Loucy (cell line): ENCODE data around the gene SLC9A1.

ENCODE experiments used
- H2AFZ ChIP-seq: fragments of 200-600 bp; sonication (generic); 2 replicates; pipeline ENCODE4 v1.6.0; 2016; ENCODE audit warnings: antibody characterized with exemption, mild to moderate bottlenecking, low read length, moderate library complexity
- H3F3A ChIP-seq: fragments of 200-600 bp; 2 replicates; pipeline ENCODE4 v1.6.0; 2016; ENCODE audit warnings: antibody characterized with exemption, low read depth, mild to moderate bottlenecking
- H3K27me3 ChIP-seq: fragments of 200-600 bp; sonication (generic); 2 replicates; pipeline ENCODE4 v1.6.1; 2014; ENCODE audit warnings: low read length, mild to moderate bottlenecking; ENCODE audit not compliant: insufficient read depth, poor library complexity, severe bottlenecking
- H3K36me3 ChIP-seq: fragments of 200-600 bp; sonication (generic); 2 replicates; pipeline ENCODE4 v1.6.1; 2016; ENCODE audit warnings: low read length; ENCODE audit not compliant: insufficient read depth
- H3K4me1 ChIP-seq: fragments of 200-600 bp; sonication (generic); 2 replicates; pipeline ENCODE4 v1.5.1; 2014; ENCODE audit warnings: low read length, mild to moderate bottlenecking; ENCODE audit not compliant: insufficient read depth, poor library complexity, severe bottlenecking
- H3K4me2 ChIP-seq: fragments of 200-600 bp; sonication (generic); 2 replicates; pipeline ENCODE4 v1.6.0; 2014; ENCODE audit warnings: antibody characterized with exemption, low read length, low read depth, mild to moderate bottlenecking; ENCODE audit not compliant: poor library complexity, severe bottlenecking
- H3K4me3 ChIP-seq: fragments of 200-600 bp; sonication (generic); 2 replicates; pipeline ENCODE4 v1.5.1; 2014; ENCODE audit warnings: low read length, mild to moderate bottlenecking, mixed read lengths; ENCODE audit not compliant: poor library complexity, severe bottlenecking
- H3K79me2 ChIP-seq: fragments of 200-600 bp; sonication (generic); 2 replicates; pipeline ENCODE4 v1.6.1; 2014; ENCODE audit warnings: low read length; ENCODE audit not compliant: insufficient read depth
- H3K9ac ChIP-seq: fragments of 200-600 bp; sonication (generic); 2 replicates; pipeline ENCODE4 v1.6.0; 2014; ENCODE audit warnings: mild to moderate bottlenecking, low read depth, low read length, moderate library complexity; ENCODE audit not compliant: poor library complexity, severe bottlenecking
- H3K9me2 ChIP-seq: fragments of 200-600 bp; sonication (generic); replicated peaks from 2 replicates; pipeline ENCODE4 v1.6.1; 2016; ENCODE audit warnings: low read depth, low read length, mixed read lengths
- H3K9me3 ChIP-seq: fragments of 200-600 bp; sonication (generic); 2 replicates; pipeline ENCODE4 v1.6.1; 2014; ENCODE audit warnings: mild to moderate bottlenecking, antibody characterized with exemption, low read length, low read depth; ENCODE audit not compliant: insufficient read depth
- H4K20me1 ChIP-seq: fragments of 200-600 bp; sonication (generic); 2 replicates; pipeline ENCODE4 v1.6.0; 2014; ENCODE audit warnings: antibody characterized with exemption, low read length, mild to moderate bottlenecking; ENCODE audit not compliant: insufficient read depth, poor library complexity, severe bottlenecking
- CTCF ChIP-seq: fragments of 200-600 bp; sonication (generic); conservative IDR thresholded peaks from 2 replicates; pipeline ENCODE4 v1.5.1; 2014; ENCODE audit warnings: mild to moderate bottlenecking, antibody characterized with exemption, low read length
- EZH2phosphoT487 ChIP-seq: fragments of 200-600 bp; IDR thresholded peaks from 2 replicates; pipeline ENCODE4 v1.6.1; 2018; ENCODE audit warnings: antibody characterized with exemption, mild to moderate bottlenecking, moderate library complexity, borderline replicate concordance

SLC9A1 gene

GRCh38 chr1:27071049-27071416, 83.9 kb downstream of the SLC9A1 start:
- H2AFZ ChIP-seq, result no peak overlapping the region

GRCh38 chr1:27070390-27071048, 84.4 kb downstream of the SLC9A1 start:
- Histone ChIP-seq H3K4me2 (no peak overlapping the region), H3K79me2 (no peaks in the 10 kb centered on the region), H3K4me3 (no peak overlapping the region), H2AFZ (no peak overlapping the region; the same call in 1 of the 2 replicates), H3K36me3 (no peaks in the 10 kb centered on the region), H3K27me3 (no peaks in the 10 kb centered on the region), H3K9me3 (no peaks in the 10 kb centered on the region), H3K4me1 (peaks cover 10% of the 10 kb centered on the region), H4K20me1 (no peaks in the 10 kb centered on the region), H3F3A (no peaks in the 10 kb centered on the region), H3K9ac (no peak overlapping the region), H3K9me2 (no peaks in the 10 kb centered on the region)
- TF ChIP-seq EZH2phosphoT487 (no peak), CTCF (no peak)

More at GRCh38 chr1:27071049-27071416, 83.9 kb downstream of the SLC9A1 start:
- Histone ChIP-seq H3F3A (no peaks in the 10 kb centered on the region), H3K79me2 (no peaks in the 10 kb centered on the region), H3K9me2 (no peaks in the 10 kb centered on the region), H3K4me3 (no peak overlapping the region), H3K36me3 (no peaks in the 10 kb centered on the region), H3K4me1 (peaks cover 10% of the 10 kb centered on the region), H4K20me1 (no peaks in the 10 kb centered on the region), H3K9me3 (no peaks in the 10 kb centered on the region), H3K27me3 (no peaks in the 10 kb centered on the region), H3K9ac (no peak overlapping the region), H3K4me2 (no peak overlapping the region)
- TF ChIP-seq EZH2phosphoT487 (no peak), CTCF (no peak)

- H3K79me2 ChIP-seq, result no peaks in the 10 kb centered on the region
- no peak overlapping the region for H3K4me3 ChIP-seq
- TF ChIP-seq EZH2phosphoT487, result no peak
- no peak overlapping the region for H3K9ac ChIP-seq
- no peaks in the 10 kb centered on the region for H3K9me2 ChIP-seq
- no peaks in the 10 kb centered on the region for H3K27me3 ChIP-seq
- H3K4me1 ChIP-seq, result peaks cover under 1% of the 10 kb centered on the region
- H3K4me2 ChIP-seq, result no peak overlapping the region
- no peaks in the 10 kb centered on the region for H4K20me1 ChIP-seq
- H3K9me3 ChIP-seq, result no peaks in the 10 kb centered on the region
- H2AFZ ChIP-seq, result no peak overlapping the region
- no peaks in the 10 kb centered on the region for H3K36me3 ChIP-seq
- H3F3A ChIP-seq, result no peaks in the 10 kb centered on the region
These were observed 86.0 kb downstream of the SLC9A1 start for GRCh38 chr1:27068922-27069321.
